Measurements from ENCODE around the gene KIAA1217. TPM values are rescaled to one million over a fixed set of nuclear protein-coding genes. Genes with fewer than 3 reads are reported as not detected.

The KIAA1217 gene
- polyA plus RNA-seq, 1 of the 3 experiments (the other 2 are of a cell fraction) = 7.2 TPM

- H3K4me2 ChIP-seq = no peak overlapping the region; the same call in 1 of the 2 replicates
- H3K4me3 ChIP-seq (ENCODE audit: low read depth in 2 of 2, low read length in 1 of 2) = no peak overlapping the region
- H3K9me3 ChIP-seq = no peaks in the 10 kb centered on the region
- no peaks in the 10 kb centered on the region for H3K27me3 ChIP-seq (ENCODE audit: insufficient read depth)
- no peaks in the 10 kb centered on the region for H3K9me2 ChIP-seq
- no peaks in the 10 kb centered on the region for H3K79me2 ChIP-seq (ENCODE audit: insufficient read depth)
- ChIA-PET POLR2A (no interaction called here), CTCF (no interaction called here)
- no peak overlapping the region; the same call in 1 of the 2 replicates for H2AFZ ChIP-seq (ENCODE audit: low read depth)
- DNase-seq = peak; percentile 17
- no peaks in the 10 kb centered on the region for H4K20me1 ChIP-seq (ENCODE audit: insufficient read depth)
- no peak overlapping the region for H3K9ac ChIP-seq
- peaks cover 27 to 52% of the 10 kb centered on the region in 2 experiments; a peak in 3 of 4 replicates for H3K4me1 ChIP-seq (ENCODE audit: control insufficient read depth in 1 of 2, insufficient read depth in 2 of 2, low read depth in 1 of 2, low read length in 1 of 2)
- H3K27ac ChIP-seq (ENCODE audit: low read depth in 2 of 2, low read length in 1 of 2) = peak overlapping the region; percentile 60 to 89
- TF ChIP-seq GABPA (IDR thresholded peaks at IDR 0.05; ENCODE audit: low read depth) = no peak
- no peak for TF ChIP-seq IRF3 (IDR thresholded peaks at IDR 0.05; ENCODE audit: low read depth, low read length)
- no peak for TF ChIP-seq FOXM1 (IDR thresholded peaks at IDR 0.05; ENCODE audit: low read depth)
- 0 out of 2 replicates have a peak, but pooled peaks have one; percentile 28 for TF ChIP-seq JUND (IDR thresholded peaks at IDR 0.05)
- peak in 1 of 2 experiments; percentile 72; a peak in 3 of 4 replicates for TF ChIP-seq EP300 (IDR thresholded peaks at IDR 0.05; ENCODE audit: borderline replicate concordance in 1 of 2, low read depth in 1 of 2, low read length in 1 of 2)
- TF ChIP-seq PBX3 (IDR thresholded peaks at IDR 0.05) = no peak; the same call in 1 of the 2 replicates
- TF ChIP-seq MEF2A (IDR thresholded peaks at IDR 0.05; ENCODE audit: borderline replicate concordance, low read depth) = peak; percentile 43; the same call in 1 of the 2 replicates
- peak; percentile 31; the same call in 1 of the 2 replicates for TF ChIP-seq POLR2AphosphoS5 (IDR thresholded peaks at IDR 0.05; ENCODE audit: low read depth, low read length)
- TF ChIP-seq GATA2 (CRISPR knock-in tag; IDR thresholded peaks at IDR 0.05) = peak; percentile 3; the same call in 1 of the 2 replicates
- no peak for TF ChIP-seq RAD21 (IDR thresholded peaks at IDR 0.05; ENCODE audit: low read length)
- TF ChIP-seq TCF12 (IDR thresholded peaks at IDR 0.05) = peak; percentile 87
- peak; percentile 63 for TF ChIP-seq RCOR1 (IDR thresholded peaks at IDR 0.05; ENCODE audit: low read length)
- TF ChIP-seq TEAD4 (IDR thresholded peaks at IDR 0.05; ENCODE audit: borderline replicate concordance, insufficient read depth) = no peak
- H3K36me3 ChIP-seq (replicated peaks in 1 of 2; ENCODE audit: control insufficient read depth in 1 of 2, insufficient read depth in 2 of 2, low read length in 1 of 2) = no peaks in the 10 kb centered on the region
- peaks cover 31% of the 10 kb centered on the region for H3F3A ChIP-seq (replicated peaks; ENCODE audit: insufficient read depth)
Measured at GRCh38 chr10:24453404-24453830, 244.5 kb downstream of the KIAA1217 start.

DNA sequence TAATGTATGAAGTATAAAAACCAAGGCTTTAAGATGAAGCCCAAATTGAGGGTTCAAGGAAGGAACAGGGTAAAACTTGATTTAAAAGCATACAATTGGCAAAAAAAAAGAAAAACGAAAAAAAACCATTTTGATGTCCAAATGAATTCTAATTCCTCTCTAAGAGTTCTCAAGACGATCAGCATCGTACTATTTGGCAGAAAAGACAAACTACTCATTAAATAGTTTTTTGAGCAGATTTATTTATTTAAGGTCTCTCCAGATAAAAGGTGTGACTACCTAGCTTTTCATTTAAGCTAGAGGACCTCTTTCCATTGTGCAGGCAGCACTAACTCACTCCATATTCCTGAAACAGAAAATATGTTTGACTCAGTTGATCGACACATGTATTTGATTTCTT lies 245.0 kb downstream of the KIAA1217 start:
- CTCF ChIA-PET = interaction anchor here (1.8 kb wide), 1 partner anchor 50 kb away, joined by 5 read pairs; no protein-coding TSS in a partner anchor
- DNase-seq = no peak
- Histone ChIP-seq H3K79me2 (ENCODE audit: insufficient read depth) (no peaks in the 10 kb centered on the region), H3K9me2 (no peaks in the 10 kb centered on the region), H3F3A (replicated peaks; ENCODE audit: insufficient read depth) (peaks cover 26% of the 10 kb centered on the region), H3K9ac (no peak overlapping the region), H3K4me3 (ENCODE audit: low read depth in 2 of 2, low read length in 1 of 2) (no peak overlapping the region), H3K36me3 (replicated peaks in 1 of 2; ENCODE audit: control insufficient read depth in 1 of 2, insufficient read depth in 2 of 2, low read length in 1 of 2) (no peaks in the 10 kb centered on the region), H3K4me1 (ENCODE audit: control insufficient read depth in 1 of 2, insufficient read depth in 2 of 2, low read depth in 1 of 2, low read length in 1 of 2) (peaks cover 27 to 47% of the 10 kb centered on the region in 2 experiments; a peak in 3 of 4 replicates), H3K27ac (ENCODE audit: low read depth in 2 of 2, low read length in 1 of 2) (peak overlapping the region; percentile 60 to 89), H3K9me3 (no peaks in the 10 kb centered on the region), H3K4me2 (no peak overlapping the region), H2AFZ (ENCODE audit: low read depth) (no peak overlapping the region; the same call in 1 of the 2 replicates), H3K27me3 (ENCODE audit: insufficient read depth) (no peaks in the 10 kb centered on the region), H4K20me1 (ENCODE audit: insufficient read depth) (no peaks in the 10 kb centered on the region)
- TF ChIP-seq CHD2 (IDR thresholded peaks at IDR 0.05; ENCODE audit: low read length, partially characterized antibody) (no peak), GABPA (IDR thresholded peaks at IDR 0.05; ENCODE audit: low read depth) (no peak), FOSL2 (IDR thresholded peaks at IDR 0.05; ENCODE audit: borderline replicate concordance, low read depth) (no peak), JUND (IDR thresholded peaks at IDR 0.05) (no peak), GATA2 (CRISPR knock-in tag; IDR thresholded peaks at IDR 0.05) (no peak), FOXJ3 (CRISPR knock-in tag; IDR thresholded peaks at IDR 0.05) (no peak), RCOR1 (IDR thresholded peaks at IDR 0.05; ENCODE audit: low read length) (no peak), RFX5 (IDR thresholded peaks at IDR 0.05; ENCODE audit: low read length) (no peak), CTCF (IDR thresholded peaks at IDR 0.05) (no peak), TCF12 (IDR thresholded peaks at IDR 0.05) (no peak)
- POLR2A ChIA-PET = interaction anchor here (0.6 kb wide), 1 partner anchor 11 kb away, joined by 3 read pairs; no protein-coding TSS in a partner anchor
- WGBS (ENCODE audit: low lambda C conversion rate) = 81% methylated on average over 4 of the region's 4 CpGs
